GM19468 (cell line): ENCODE measurements around the gene NR2F2.

Experiments
- ATAC-seq: cut with Tn5 transposase; IDR thresholded peaks from one replicate; pipeline ENCODE4 v1.9.1; 2021; ENCODE audit warnings: mild to moderate bottlenecking, moderate library complexity, moderate number of reproducible peaks; ENCODE audit not compliant: unreplicated experiment; ENCODE audit errors: extremely low read depth

The NR2F2 gene

DNA sequence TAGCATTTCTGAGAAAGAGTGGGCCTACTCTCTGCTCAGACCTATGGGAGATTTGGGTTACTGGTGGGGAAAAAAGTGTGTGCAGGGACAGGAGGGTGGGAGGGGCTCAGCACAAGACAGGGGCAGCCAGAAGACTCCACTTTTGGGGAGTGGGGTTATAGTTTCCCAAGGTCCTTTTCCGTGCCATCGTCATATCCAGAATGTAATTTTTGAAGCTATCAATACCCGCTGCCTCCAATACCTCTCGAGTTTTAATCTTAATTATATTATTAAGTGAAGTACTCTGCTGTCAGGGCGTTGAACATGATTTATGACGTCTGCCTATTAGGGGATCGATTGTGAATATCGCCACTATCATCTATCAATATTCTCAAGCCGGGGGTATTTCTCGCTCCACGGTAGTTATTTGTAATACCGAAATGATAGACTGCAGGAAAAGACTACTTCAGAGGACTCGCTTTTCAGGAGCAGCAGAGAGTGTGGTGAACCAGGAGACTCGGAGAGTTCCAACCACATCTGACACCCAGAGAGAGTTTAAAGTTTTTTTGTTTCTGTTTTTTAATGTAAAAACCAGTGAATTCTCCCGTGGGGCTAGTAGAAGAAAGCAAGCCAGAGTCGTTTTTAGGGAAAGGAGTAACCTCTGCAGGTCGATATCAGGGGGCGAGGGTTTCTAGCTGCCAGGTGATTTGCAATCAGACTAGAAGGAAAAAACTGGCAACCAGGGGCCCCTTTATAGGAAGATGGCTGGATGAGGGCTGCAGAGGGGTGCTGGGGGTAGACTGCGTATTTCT is 20.6 kb downstream of the NR2F2 start:
- no peak for ATAC-seq

DNA sequence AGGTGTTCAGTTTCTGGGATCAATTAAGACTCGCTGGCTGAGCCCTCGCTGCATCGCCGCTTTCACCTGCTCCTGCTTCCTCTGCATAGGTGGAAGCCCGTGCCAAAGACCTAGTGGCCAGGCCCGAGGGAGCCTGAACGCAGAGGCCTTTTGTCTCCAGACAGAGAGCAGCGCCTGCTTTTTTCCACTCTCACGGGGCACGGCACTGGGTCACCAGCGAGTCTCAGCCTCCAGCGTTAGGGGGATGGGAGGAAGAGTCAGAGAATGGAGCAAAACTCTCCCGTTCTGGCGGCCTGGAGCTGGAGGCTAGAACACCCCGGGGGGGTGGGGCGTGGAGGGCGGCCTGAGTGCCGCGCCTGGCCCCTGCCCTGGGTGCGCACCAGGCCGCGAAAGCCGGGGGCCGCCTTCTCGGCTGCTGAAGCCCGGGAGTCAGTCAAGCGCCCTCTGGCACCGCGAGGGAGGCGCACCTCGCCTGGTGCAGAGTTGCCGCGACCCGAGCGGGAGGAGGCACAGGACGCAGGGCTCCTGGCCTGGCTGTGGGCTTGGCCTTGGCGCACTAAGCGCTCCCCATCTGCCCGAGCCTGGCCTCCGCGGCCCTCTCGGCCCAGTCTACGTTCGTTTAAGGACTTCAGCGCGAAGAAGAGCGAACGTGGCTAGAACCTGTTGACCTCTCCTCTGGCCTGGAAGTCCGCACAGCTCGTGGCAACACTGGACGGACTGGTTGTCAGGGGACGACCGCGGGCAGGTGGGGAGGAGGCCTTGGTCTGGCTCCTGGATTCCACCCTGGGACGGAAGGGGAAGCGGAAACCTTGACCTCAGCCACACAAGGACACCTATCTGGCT is 21.5 kb downstream of the NR2F2 start:
- no peak for ATAC-seq

DNA sequence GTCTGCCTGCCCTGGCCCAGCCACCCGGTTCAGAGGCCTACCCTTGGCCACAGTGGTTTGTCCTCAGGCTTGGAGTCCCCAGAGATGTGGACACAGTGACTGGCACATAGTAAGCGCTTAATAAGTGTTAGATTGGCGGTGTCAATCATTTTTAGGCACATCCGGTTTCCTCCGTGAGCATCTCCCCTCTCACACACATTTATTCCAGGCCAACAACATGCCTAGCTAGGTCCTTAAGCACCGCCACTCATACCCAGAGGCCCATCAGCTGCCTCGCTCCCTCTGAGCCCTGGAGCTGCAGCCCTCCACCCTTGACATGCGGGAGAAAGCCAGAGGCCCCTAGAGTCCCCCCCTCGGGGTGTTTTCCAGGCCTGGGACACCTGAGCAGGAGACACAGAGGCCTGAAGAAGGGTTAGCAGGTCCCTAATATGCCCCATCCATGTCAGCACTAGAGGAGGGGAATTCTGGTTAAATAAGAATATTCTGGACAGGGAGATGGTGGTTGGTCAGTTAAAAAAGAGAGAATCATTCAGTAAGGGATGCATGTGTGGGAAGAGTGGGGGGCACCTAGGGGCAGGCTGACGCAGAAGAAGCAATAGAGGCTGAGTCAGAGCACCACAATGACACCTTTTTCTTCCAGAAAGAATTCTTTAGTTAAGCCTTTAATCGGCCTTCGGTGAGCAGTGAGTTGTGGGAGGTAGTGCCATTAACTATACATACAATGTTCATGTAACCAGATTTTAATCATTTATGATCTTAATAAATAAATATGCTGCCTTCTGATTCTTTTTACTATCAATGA is 22.3 kb downstream of the NR2F2 start:
- no peak for ATAC-seq

DNA sequence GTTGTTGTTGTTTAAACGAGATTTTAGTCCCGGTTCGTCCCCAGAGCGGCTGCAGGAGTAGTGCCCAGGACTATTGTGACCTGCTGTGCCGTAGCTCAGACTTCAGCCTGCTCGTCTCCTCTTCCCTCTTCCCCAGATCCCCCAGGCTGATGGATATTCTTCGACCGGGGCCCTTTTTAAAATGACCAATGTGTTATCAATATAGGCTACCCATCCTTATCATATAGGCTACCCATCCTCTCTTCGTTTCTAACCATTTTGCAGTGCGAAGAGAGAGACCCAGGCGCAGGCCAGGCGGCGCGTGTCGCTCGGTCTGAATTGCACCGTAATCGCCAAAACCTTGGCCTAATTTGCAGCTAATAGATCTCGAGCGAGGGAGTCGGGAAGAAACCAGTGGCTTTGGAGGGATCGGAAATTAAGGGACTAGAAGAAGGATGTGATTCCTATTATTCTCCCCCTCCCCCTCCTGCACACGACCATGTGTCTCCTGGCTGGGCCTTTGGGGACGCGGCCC is 23.0 kb downstream of the NR2F2 start:
- ATAC-seq = no peak

DNA sequence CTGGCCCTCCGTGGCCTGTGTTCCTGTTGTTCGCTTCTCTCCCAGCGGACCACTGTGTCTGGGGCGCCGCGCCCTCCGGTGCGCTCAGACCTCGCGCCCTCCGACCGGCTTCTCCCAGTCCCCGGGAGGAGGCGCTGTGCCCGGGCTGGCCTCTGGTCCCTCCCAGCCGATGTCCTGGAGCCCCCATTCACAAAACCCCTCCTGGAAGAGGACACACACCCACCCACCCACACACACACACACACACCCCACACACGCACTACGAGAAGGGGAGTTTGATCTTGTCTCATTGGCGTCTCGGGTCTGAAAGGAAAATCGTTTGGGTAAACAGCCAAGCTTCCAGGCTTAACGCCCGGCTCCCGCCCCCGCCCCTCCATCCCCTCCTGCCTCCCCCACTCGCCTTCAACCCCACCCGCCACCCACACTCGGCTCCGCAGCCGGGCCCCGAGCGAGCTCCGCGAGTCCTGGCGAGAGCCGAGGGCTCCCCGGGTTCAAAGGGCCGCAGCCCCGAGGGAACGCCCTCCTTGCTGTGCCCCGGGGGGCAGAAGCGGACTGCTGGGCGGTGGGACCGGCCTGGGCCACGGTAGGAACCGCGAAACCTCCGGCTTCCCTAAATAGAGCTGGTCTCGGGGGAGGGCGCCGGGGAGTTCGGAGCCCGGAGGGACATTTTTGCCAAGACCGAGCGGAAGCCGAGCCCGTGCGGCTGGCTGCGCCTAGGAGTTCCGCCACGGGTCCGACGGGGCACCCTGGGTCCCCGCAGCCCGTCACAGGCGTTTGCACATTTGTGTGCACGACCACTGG is 23.6 kb downstream of the NR2F2 start:
- no peak for ATAC-seq

DNA sequence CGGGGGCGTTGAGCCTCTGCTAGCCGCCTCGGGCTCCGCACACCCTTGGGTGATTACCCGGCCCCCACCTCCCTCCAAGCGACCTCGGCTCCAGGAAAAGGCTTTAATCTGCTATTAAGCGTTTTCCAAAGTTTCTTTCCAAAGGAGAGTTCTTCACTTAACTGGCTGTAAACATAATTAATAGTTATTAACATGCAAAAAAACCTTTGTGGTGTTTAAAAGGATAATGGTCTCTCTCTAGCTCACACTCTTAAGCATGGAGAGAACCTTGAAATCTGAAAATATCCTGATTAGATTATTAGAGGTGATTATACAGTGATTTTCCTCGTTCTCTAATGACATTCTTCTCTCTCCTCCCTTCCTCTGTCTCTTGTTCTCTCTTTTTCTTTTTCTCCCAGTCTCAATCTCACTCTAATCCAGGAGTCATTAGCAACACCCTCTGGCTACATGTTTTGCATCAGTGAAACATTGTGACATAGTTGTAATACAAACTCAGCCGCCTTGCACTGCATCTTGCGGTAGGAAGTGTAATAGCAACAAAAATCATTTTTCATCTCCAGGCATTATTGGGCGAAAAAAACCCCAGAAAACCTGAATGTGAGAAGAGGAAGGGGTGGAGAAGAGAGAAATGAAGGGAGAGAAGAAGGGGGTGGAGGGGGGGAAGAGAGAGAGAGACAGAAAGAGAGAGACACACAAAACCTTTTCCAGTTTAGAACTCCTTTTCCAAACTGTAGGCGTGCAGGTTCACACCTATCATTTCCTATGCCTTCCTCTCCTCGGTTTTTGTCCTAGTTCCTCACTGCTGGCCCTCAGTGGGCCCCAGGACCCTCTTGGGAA is 24.4 kb downstream of the NR2F2 start:
- no peak for ATAC-seq

DNA sequence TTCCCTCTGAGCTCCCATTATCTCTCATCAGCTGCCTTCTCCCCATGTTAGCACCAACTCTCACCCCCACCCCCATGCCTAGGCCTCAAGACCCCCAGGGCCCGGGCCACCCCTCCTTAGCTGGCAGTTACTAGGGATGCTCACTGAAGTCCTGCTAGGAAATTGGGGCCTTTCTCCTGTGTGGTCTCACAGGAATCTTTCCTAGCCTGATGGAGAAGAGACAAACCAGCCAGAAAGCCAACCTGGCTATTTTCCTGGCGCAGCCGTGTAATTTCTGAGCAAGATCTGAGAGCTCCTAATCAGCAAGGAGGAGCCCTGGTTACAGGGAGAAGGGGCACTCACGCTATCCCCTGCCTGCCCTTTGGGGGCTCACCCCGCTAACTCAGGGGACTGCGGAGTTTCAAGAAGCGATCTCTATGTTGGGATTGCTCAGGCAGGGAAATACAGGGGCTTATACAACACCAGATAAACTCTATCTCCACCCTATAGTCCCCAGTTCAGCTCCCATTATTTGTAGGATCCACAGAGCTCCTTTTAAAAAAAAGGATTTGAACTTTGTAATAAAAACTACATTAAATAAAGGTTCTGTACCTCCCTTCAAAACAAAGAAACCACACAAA is 25.2 kb downstream of the NR2F2 start:
- ATAC-seq = no peak

DNA sequence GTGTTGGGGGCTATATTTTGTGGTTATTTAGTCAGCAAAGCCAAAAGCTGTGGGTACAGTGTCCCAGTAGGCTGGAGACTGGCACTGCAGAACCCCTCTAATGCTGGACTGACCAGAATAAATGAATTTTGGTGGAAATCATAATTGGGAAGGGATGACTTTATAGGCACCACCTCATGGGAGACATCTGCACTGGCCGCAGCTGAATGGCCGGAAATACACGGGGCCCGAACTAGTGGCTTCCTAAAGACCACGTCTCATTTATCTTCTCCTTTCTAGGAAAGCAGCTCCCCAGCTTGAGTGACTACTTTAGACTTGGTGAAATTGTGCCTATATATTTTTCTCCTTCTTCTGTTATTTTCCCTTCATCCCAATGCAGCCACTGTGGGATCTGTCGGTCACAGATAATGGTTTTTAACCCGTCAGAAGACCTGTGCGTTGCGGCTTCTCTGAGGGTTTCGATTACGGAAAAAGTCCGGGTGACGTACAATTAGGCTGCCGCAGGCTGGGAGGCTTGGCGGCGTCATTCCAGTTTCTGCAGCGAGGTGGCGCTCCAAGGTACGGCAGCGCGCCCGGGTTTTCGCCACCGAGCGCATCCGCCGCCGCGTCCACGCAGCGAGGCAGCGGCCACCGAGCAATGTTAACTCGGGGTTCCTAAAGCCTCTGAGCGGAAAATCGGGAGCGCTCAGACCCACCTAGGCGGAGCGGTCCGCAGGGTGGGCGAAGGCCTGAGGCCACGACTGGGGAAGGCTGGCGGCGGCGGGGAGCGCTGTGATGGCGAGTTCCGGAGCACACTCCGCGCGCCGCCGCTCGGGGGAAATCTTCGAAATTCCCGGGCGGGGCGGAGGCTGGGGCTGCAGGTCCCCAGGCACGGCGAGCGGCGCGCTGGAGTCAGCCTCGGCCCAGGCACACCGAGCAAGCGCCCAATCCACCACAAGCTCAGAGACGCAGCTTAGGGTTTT is 26.3 kb downstream of the NR2F2 start:
- peak; percentile 55 for ATAC-seq

DNA sequence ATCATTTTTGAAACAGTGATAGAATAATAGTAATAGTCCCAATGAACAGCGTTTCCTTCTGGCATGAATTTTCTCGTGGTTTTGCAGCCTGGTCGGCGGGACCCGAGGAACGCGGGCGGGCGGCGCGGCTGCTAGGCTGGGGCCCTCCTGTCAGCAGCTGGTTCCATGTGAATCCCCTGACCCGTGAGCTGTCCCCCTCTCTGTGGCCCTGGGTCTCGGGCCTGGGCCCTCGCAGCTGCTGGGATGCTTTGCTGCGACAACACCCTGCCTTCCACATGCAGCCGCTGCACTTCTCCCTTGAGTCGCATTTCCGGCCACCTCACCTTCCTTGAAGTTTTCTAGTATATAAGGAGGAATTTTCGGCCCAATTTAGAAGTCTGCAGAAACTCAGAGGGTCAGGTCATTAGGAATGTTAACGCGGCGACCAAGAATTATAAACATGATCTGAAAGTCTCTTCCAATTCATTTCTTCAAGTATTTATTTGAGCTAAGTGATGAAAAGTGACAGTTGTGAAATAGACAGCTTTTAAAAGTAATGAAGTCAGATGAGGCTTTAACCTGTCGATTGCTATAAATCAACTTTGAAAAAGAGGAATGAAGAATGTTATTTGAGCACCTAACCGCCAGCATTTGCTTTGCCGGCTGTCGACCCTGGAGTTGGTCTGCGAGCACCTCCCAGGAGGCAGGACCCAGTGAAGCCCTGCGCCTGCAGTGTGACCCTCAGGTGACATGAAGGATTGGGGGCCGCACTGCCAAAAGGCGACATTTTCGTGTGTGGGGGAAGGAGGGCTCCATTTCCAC is 27.7 kb downstream of the NR2F2 start:
- ATAC-seq = no peak

- ATAC-seq = no peak
These were observed 28.5 kb downstream of the NR2F2 start for GRCh38 chr15:96358821-96359615.

DNA sequence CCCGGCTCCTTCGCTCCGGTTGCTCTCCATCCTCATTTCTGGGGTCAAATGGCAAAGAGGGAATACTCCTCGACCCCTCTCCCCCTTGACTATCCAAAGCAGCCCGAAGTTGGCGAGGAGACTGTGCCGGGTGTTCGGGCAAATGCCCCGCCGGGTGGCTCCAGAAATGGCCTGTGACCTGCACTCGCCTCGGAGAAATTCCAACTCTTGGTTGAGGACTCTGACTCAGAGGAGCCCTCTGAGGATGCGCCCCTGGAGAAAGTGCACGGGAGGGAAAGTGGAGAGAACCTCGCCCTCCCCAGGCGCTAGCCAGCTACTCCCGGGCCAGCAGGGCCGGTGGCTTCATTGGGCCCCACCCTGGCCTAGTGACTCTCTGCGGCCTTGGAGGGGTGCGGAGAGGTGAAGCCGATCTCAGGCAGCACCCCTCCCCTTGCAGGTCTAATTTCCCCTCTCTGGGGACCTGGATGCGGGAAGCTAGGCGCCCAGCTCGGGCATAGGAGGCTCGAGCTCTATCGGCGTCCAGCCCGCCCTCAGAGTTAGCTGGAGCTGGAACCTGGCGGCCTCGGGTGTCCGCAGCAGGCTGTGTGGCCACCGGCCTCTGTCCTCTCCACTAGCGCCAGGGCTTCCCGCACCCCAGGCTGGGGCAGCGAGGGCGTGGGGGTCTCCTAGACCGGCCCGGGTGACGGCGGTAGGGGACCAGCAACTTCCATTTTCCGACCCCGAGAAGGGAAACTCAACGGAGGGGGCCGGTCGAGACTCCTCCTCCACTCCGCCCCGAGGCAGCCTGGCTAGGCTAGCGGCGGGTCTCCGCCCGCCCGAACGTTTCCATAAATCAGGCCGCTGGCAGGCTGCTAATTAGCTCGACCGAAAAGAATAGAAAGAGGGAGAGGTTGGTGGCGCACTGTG is 29.4 kb downstream of the NR2F2 start:
- no peak for ATAC-seq

GRCh38 chr15:96360581-96361308 is 30.2 kb downstream of the NR2F2 start:
- no peak for ATAC-seq

DNA sequence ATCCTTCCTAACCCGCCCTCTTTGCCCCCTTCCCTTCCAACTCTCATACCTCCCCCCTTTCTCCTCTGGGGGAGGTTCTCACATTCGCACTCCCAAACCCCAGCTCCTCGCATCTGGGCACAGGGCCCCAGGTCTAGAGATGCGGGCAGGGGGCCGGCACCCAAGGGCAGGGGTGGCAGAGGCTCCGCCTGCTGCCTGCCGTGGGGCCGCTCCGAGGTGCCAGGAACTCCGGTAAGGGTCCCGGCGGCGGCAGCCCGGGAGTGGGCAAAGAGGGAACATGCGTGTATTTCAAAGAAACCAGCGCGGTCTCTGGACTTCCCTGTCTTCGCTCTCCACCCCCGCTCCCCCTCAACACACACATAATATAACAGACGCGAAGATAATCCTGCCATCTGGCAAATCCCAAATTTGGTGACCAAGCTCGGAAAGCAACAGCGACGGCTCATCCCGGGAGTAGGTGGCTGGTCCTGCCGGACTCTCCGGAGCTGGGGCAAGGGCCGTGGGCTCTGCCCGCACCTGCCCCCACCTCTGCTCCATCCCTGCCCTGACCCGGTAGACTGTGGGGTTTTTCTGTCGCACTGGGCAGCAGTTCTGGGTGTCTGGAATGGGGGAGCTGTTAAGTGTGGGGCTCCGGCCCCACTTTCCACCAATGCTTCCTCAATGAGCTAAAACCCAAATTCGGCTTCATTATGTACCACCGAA is 31.0 kb downstream of the NR2F2 start:
- no peak for ATAC-seq
